GM21367 (cell line): Measurements from ENCODE around the gene AHRR.
"Not testable (repeated sequence)": the region's sequence is repeated elsewhere in the genome, so short reads cannot be mapped to it uniquely, and the experiment has no call there.

ENCODE experiments used
- ATAC-seq: cut with Tn5 transposase; IDR thresholded peaks from one replicate; pipeline ENCODE4 v1.9.1; 2021; ENCODE audit not compliant: unreplicated experiment

AHRR gene

DNA sequence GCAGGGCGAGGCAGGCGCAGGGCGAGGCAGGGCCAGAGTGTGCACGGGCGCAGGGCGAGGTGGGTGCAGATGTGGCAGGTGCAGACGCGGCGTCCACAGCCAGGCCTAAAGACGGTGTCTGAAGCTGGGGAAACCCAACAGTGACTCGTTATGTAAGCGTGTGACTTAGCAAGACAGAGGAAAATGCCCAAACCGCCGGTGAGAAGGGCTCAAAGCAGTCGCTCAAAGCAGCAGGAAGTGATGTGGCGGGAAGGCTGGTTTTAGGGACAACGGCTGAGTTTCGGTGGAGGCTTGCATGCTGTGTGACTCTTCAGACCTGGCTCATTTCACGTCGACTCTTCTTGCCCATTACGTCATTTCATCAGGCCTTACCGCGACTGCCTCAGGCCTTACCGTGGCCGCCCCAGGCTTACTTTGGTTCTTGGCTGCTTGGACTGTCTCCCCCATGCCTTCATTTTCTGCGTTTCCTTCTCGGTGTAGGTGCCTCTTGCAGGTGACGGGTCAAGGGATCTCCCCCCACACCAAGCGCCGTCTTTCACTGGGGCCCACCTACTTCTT is 71.0 kb downstream of the AHRR start:
- peak; percentile 75 for ATAC-seq

- ATAC-seq = no peak
These were observed 72.3 kb downstream of the AHRR start for GRCh38 chr5:393846-394275.

GRCh38 chr5:394671-395155 is 73.2 kb downstream of the AHRR start:
- no peak for ATAC-seq

DNA sequence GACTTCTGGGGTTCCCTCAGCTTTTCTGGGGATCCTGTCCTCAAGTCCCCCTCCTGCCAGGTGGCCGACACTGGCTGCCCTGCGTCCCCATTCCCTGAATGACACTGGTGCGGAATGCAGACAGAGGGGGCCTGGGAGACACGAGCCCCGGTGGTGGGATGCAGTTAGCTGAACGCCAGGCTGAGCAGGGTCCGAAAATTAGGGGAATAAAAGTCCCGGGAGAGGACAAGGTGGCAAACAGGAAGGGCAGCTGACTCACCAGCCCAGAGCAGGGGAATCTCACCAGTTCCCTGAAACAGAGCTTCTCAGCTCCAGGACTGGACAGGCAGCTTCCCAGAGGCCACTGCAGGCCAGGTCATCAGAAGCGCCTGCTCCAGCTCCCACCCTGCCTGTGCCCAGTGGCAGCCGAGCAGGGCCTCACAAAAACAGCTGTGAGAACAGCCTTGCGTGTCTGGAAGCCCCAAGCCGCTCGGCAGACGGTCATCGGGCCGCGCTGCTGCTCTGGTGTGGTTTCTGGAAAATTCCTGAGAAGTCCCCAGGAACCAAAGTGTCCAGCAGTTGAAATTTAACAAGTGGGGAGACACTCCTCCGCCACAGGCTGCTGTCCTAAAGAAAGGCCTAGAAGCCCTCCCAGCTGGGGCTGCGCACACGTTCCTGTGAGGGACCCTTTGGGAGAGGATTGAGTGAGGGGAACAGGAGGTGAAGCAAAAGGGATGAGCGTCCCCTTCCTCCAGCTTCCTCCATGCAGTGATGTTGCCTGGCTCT is 73.8 kb downstream of the AHRR start:
- no peak for ATAC-seq

DNA sequence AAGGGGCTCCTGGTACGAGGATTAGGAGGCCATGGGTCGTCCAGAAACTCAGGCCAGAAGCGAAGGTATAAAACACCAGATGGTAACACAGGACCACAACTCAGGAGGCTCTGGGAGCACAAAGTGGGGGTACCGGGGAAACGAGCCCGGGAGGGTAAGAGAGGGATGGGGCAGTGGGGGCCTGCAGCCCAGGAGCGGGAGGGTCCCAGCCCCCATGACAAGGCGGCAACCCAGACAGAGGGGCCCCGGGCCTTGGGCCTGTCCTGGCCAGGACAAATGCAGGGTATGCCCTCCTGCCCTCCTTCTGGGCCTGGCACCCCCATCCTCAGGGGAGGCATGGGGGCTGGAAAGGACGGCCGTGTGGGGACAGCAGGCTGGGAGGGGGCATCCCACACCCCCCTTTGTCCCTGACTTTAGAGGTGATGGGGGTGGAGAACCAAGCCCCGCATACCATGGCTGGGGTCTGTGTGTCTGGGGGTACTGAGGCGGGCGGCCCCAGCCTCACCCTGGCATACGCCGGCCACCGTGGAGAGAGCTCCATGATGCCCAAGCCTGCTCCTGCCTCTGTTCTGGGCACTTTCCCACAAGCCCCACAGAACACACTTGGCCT is 74.5 kb downstream of the AHRR start:
- ATAC-seq = no peak

DNA sequence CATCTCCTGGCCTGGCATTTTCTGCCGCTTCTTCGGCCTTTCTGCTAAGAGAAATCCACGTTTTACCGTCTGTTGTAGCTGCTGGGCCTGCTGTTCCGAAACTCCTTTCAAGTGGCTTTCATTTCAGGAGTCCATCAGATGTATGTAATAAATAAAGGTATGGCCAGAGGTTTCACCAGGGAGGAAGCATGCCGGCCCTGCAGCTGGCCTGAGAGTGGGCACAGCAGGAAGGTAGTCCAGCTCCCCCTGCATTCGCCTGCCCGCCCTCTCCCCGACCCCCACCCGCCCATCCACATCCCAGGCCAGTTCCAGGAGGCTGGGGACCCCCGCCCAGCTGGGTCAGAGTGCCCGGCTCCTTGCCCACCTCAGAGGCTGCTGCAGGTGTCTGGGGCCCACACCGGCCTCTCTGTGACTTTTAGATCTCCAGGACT is 75.0 kb downstream of the AHRR start:
- no peak for ATAC-seq

DNA sequence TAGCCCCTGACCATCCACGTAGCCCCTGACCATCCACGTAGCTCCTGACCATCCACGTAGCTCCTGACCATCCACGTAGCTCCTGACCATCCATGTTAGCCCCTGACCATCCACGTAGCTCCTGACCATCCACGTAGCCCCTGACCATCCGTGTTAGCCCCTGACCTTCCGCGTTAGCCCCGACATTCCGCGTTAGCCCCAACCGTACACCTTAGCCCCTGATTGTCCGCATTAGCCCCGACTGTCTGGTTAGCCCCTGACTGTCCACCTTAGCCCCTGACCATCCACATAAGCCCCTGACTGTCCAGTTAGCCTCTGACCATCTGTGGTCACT is 76.6 kb downstream of the AHRR start:
- not testable (repeated sequence) for ATAC-seq

- ATAC-seq = no peak
These were observed 77.2 kb downstream of the AHRR start for GRCh38 chr5:398475-399295.

DNA sequence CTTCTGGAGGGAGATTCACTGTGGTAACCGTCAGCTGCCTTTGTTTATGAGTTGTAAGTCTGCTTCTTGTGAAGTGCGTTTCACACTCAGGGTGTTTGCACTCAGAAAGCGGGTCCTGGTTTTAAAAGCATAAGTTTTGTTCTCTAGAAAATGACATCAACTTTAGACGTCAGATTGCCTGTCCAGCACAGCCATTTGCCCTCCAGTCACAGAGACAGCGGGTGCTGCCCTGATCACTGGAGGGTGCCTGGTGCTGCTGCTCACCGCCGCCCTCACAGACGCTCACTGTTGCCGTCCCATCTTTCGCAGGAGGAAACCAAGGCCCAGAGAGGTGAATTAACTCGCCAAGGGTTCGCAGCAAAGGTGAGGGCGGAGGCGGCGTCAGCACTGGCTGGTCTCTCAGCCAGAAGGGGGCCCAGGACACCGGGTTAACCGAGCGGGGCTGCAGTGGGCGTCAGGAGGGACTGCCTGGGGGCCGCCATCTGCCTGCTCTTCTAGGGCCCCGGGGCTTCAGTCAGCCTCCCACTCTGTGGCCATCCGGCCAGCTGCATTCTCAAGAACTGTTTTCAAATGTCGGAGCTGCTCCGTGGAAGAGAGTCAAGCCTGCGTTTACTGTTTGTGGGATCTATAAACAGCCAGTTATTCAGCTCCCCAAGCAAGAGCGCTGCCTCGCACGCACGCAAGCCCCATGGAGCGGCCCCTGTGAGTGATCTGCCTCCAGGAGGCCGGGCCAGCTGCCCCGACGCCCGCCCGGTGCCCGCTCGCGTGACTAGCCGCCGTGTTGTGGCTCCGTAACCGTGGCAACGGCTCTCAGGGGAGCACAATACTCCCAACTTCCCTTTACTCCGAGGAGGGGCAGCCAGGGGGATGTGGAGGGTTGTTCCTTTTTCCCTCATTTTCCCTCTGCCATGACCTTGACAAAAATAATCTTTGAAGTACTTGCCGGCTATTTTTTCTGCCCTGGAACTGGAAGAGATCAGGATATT is 78.1 kb downstream of the AHRR start:
- ATAC-seq = peak; percentile 51

DNA sequence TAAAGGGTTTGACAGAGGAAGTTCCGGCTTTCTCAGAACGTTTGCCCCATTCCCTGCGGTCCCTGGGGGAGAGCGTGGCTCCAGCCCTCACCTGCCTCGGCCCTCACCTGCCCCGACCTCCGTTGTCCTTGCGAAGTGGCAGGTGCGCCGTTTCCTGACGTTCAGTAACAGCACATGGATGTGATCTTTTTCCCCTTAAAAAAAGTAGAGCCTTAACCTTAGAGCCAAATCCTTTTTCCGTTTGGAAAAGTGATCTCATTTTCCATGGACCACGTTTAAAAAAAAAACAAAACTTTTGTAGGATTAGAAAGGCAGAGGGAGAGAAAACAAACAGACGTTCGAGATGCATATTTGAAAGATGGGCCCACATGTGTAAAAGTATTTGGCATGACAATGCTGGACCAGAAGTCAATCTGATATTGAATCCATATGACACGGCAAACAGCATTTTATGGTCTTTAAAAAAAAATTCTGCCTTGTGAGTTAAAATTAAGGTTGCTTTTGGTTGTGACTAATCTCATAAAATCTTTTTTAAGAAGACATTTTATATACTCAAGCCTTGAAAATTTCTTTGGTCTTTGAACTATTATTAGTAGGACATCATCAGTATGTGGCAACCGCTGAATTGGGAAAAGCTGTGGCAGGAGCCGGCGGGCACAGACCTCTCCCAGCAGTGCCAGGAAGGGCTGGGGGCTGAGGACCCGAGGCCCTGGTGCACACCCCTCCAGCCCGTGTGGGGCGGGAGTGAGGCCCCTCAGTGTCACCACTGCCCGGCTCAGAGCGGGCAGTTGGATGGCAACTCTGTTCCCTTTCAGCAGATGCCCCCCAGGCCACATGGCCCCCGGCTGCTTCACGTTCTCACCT is 79.0 kb downstream of the AHRR start:
- ATAC-seq = peak; percentile 13

GRCh38 chr5:401146-402034 is 79.9 kb downstream of the AHRR start:
- no peak for ATAC-seq

DNA sequence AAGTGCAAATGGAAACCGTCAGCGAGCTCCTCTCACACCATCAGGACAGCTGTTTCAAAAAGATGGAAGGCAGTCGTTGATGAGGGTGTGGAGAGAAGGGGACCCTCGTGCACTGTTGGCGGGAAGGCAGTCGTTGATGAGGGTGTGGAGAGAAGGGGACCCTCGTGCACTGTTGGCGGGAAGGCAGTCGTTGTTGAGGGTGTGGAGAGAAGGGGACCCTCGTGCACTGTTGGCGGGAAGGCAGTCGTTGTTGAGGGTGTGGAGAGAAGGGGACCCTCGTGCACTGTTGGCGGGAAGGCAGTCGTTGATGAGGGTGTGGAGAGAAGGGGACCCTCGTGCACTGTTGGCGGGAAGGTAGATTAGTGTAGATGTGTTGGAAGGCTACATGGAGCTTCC is 80.7 kb downstream of the AHRR start:
- not testable (repeated sequence) for ATAC-seq

DNA sequence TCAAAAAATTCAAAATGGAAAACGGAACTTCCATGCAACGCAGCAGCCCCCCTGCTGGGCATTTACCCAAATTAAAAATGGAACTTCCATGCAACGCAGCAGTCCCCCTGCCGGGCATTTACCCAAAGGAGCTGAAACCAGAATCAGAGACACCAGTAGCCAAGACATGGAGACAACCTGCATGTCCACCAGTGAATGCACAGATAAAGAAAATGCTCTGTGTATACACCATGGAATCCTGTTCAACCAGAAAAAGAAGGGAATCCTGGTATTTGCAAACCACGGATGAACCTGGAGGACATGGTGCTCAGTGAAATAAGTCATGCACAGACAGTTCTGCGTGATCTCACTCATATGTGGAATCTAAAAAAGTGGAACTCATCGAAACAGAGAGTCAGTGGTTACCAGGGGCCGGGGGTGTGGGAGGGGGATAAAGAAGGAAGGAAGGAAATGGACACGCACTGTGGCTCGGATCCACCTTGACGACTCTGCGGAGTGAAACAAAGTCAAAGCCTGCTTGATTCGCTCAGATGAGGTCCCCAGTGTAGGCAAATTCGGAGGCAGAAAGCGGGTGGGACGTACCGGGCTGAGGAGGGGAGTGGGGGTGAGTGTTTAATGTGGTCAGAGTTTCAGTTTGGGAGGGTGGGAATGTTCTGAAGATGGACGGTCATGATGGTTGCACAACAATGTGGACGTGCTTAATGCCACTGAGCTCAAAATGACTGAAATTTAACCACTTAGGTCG is 81.3 kb downstream of the AHRR start:
- peak; percentile 66 for ATAC-seq

DNA sequence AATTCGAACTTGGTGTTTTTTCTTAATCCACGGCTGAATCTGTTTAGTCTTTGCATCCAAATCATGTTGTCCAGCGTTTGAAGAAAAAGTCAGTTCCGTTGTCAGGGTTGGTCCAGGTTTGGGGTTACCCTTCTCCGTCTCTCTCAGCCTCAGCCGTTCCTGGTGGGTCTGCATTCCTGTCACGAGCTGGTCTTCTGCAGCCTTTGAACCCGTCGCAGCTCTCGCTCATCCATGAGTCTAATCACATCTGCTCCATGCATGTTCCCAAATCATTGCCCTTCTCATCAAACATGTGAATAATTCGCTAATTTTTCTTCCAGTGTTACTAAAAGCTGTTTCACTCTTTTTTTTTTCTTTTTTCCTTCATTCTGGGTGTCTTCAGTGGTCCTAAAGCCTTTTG is 82.5 kb downstream of the AHRR start:
- ATAC-seq = no peak

- ATAC-seq = no peak
These were observed 83.2 kb downstream of the AHRR start for GRCh38 chr5:404666-405241.

DNA sequence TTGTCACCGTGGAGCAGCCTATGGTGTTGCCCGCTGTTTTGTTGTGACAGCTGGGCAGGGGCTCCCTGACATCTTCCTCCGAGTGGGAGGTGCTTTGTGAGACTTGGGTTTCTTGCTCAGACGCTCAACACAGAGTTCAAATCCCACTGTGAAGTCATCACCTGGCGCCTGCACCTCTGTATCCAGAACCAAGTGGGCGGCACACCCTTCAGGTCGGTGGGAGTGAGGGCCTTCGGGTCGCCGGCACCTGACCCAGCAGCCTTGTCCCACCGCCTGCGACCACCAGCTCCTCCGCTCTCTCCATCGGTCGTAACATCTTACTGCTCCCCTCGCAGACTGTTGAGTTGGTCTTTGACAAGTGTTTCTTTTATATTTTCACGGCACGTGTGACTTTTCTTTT is 83.9 kb downstream of the AHRR start:
- ATAC-seq = no peak

DNA sequence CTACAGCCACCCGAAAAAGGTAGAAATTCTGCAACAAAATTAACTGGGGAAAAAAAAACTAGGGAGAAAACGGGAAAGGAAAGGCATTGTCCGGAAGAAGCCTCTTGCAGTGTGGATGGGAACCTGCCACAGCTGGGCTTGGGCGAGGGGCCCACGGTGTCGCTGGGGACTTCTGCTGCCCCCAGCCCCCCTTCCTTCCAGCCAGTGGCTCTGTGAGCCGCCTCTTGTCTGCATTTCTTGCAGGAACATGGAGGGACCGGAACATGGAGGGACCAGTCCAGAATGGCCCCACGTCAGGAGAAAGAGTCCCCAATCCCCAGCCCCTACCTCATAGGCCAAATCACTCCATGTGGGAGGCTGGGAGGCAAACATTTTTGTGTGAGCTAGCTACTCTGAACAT is 84.5 kb downstream of the AHRR start:
- no peak for ATAC-seq
